Lower leg skin (tissue), 4 donors: Measurements from ENCODE around the gene PRR32. TPM values are rescaled to one million over a fixed set of nuclear protein-coding genes. Genes with fewer than 3 reads are reported as not detected.

Experiments
- DNase-seq, 2 donors: peaks; one replicate each; pipeline ENCODE4 v3.0.0-alpha.2; 2019; ENCODE audit warnings: low spot score in 2 of 2
- H3K4me3 ChIP-seq: fragments of 200-600 bp; sonication (generic); 2 replicates; pipeline ENCODE4 v1.5.1; 2017; ENCODE audit warnings: mild to moderate bottlenecking, low read depth; ENCODE audit not compliant: poor library complexity, severe bottlenecking
- CTCF ChIP-seq, 3 donors: fragments of 450-650 bp; IDR thresholded peaks; one replicate each; pipeline ENCODE4 v1.5.1; 2016; ENCODE audit warnings: antibody characterized with exemption in 3 of 3, mild to moderate bottlenecking in 3 of 3, moderate library complexity in 2 of 3
- POLR2A ChIP-seq, 2 donors: fragments of 450-650 bp; IDR thresholded peaks; one replicate each; pipeline ENCODE4 v1.6.1; 2016 to 2017; ENCODE audit warnings: antibody characterized with exemption in 2 of 2, mild to moderate bottlenecking in 1 of 2, moderate library complexity in 1 of 2
- WGBS, 2 donors: methylation state at CpG; one replicate each; pipeline ENCODE4 v1.1.5; 2018; 5-methylcytosine and 5-hydroxymethylcytosine counted together
- intact Hi-C: fragments of 100-400 bp; cut with DNase I; formaldehyde crosslinking; loops from one replicate; pipeline ENCODE4 v1.15.0; 2023; ENCODE audit warnings: low total_unique reads
- total RNA-seq, 4 donors: library from RNA; depleted of rRNA; stranded (reverse); fragments of >200 nt; gene quantifications; one replicate each; pipeline ENCODE4 v1.1.0, GENCODE V29; 2016

The PRR32 gene
- total RNA-seq, 4 donors from 2014 or later = not detected

GRCh38 chrX:126820700-126821420 is 1.3 kb downstream of the PRR32 start:
- 72 to 76% methylated on average over 13 of the region's 13 CpGs for WGBS, 2 donors
- no peak for TF ChIP-seq CTCF (IDR thresholded peaks at IDR 0.05)
- no peak for TF ChIP-seq POLR2A (IDR thresholded peaks at IDR 0.05)
- intact Hi-C loops = no loop called here
- no peak for DNase-seq
- H3K4me3 ChIP-seq = no peak overlapping the region

- WGBS, 2 donors = 66 to 79% methylated on average over 2 of the region's 2 CpGs
Measured at GRCh38 chrX:126824338-126825007, 4.9 kb downstream of the PRR32 start.

GRCh38 chrX:126825566-126826193 is 6.2 kb downstream of the PRR32 start:
- intact Hi-C loops = loop anchor here (5.0 kb wide), 1 partner anchor 522 kb away; no protein-coding TSS in a partner anchor
- H3K4me3 ChIP-seq = no peak overlapping the region
- no peak for TF ChIP-seq POLR2A (IDR thresholded peaks at IDR 0.05)
- no peak for DNase-seq
- WGBS, 2 donors = 22 to 46% methylated on average over 1 of the region's 1 CpG

More at GRCh38 chrX:126824338-126825007, 4.9 kb downstream of the PRR32 start:
- no peak overlapping the region for H3K4me3 ChIP-seq
- no peak for TF ChIP-seq POLR2A (IDR thresholded peaks at IDR 0.05)
- TF ChIP-seq CTCF (IDR thresholded peaks at IDR 0.05) = no peak
- intact Hi-C loops = loop anchor here (5.0 kb wide), 1 partner anchor 523 kb away; no protein-coding TSS in a partner anchor
- no peak for DNase-seq

GRCh38 chrX:126836186-126836585 is 16.7 kb downstream of the PRR32 start:
- TF ChIP-seq CTCF (IDR thresholded peaks at IDR 0.05) (no peak), POLR2A (IDR thresholded peaks at IDR 0.05) (no peak)
- 17 to 35% methylated on average over 2 of the region's 2 CpGs for whole genome bisulfite sequencing, 2 donors

GRCh38 chrX:126847143-126847542 is 27.6 kb downstream of the PRR32 start:
- no peak overlapping the region for H3K4me3 ChIP-seq
- intact Hi-C loops = no loop called here
- no peak for DNase-seq
- no peak for TF ChIP-seq POLR2A (IDR thresholded peaks at IDR 0.05)
- TF ChIP-seq CTCF (IDR thresholded peaks at IDR 0.05) = no peak
- 48 to 87% methylated on average over 3 of the region's 3 CpGs for WGBS, 2 donors

More at GRCh38 chrX:126836186-126836585, 16.7 kb downstream of the PRR32 start:
- H3K4me3 ChIP-seq = no peak overlapping the region
- intact Hi-C loops = no loop called here
- no peak for DNase-seq
